WTC11 (cell line): ENCODE data around the gene ZNF598. TPM values are rescaled to one million over a fixed set of nuclear protein-coding genes. Genes with fewer than 3 reads are reported as not detected.

ENCODE experiments used
- ATF2 ChIP-seq: sonication (generic); formaldehyde crosslinking; IDR thresholded peaks from 2 replicates; pipeline ENCODE4 v1.8.1; 2022; ENCODE audit warnings: low read depth, missing genetic modification reagents, borderline replicate concordance
- CREM ChIP-seq: sonication (generic); formaldehyde crosslinking; IDR thresholded peaks from 2 replicates; pipeline ENCODE4 v1.8.1; 2022; ENCODE audit warnings: mild to moderate bottlenecking, missing genetic modification reagents, moderate library complexity
- ELF4 ChIP-seq: sonication (generic); formaldehyde crosslinking; IDR thresholded peaks from 2 replicates; pipeline ENCODE4 v1.8.1; 2022; ENCODE audit warnings: low read depth, mild to moderate bottlenecking, moderate library complexity, missing genetic modification reagents
- EMX1 ChIP-seq: fragments of 250-450 bp; sonication (Bioruptor Pico); IDR thresholded peaks from 2 replicates; pipeline ENCODE4 v1.8.0; 2021; ENCODE audit warnings: mild to moderate bottlenecking
- ERG ChIP-seq: fragments of 250-450 bp; sonication (Bioruptor Pico); IDR thresholded peaks from 2 replicates; pipeline ENCODE4 v1.8.0; 2021; ENCODE audit warnings: mild to moderate bottlenecking
- ETV6 ChIP-seq: sonication (generic); formaldehyde crosslinking; IDR thresholded peaks from 2 replicates; pipeline ENCODE4 v1.8.1; 2022; ENCODE audit warnings: mild to moderate bottlenecking, missing genetic modification reagents
- FOXK1 ChIP-seq: sonication (generic); formaldehyde crosslinking; IDR thresholded peaks from 2 replicates; pipeline ENCODE4 v1.8.0; 2022; ENCODE audit warnings: mild to moderate bottlenecking, moderate library complexity, missing genetic modification reagents
- FOXP4 ChIP-seq: sonication (generic); formaldehyde crosslinking; IDR thresholded peaks from 2 replicates; pipeline ENCODE4 v1.8.0; 2022; ENCODE audit warnings: mild to moderate bottlenecking, missing genetic modification reagents
- IRF2 ChIP-seq: sonication (generic); formaldehyde crosslinking; IDR thresholded peaks from 2 replicates; pipeline ENCODE4 v1.8.0; 2022; ENCODE audit warnings: low read depth, missing genetic modification reagents, borderline replicate concordance
- JUN ChIP-seq: sonication (generic); formaldehyde crosslinking; IDR thresholded peaks from 2 replicates; pipeline ENCODE4 v1.8.0; 2023; ENCODE audit warnings: mild to moderate bottlenecking, missing genetic modification reagents
- KAT7 ChIP-seq: sonication (generic); formaldehyde crosslinking; IDR thresholded peaks from 2 replicates; pipeline ENCODE4 v1.8.1; 2023; ENCODE audit warnings: missing genetic modification reagents, mild to moderate bottlenecking, borderline replicate concordance
- MXD4 ChIP-seq: fragments of 250-450 bp; sonication (Bioruptor Pico); IDR thresholded peaks from 2 replicates; pipeline ENCODE4 v1.8.0; 2021; ENCODE audit warnings: mild to moderate bottlenecking, moderate library complexity, borderline replicate concordance
- NFATC4 ChIP-seq: fragments of 250-450 bp; sonication (Bioruptor Pico); IDR thresholded peaks from 2 replicates; pipeline ENCODE4 v1.9.0; 2021; ENCODE audit warnings: mild to moderate bottlenecking
- NFYB ChIP-seq: sonication (generic); formaldehyde crosslinking; conservative IDR thresholded peaks from 2 replicates; pipeline ENCODE4 v1.8.0; 2022; ENCODE audit warnings: low read depth, missing genetic modification reagents
- RELA ChIP-seq: sonication (generic); formaldehyde crosslinking; IDR thresholded peaks from 2 replicates; pipeline ENCODE4 v1.8.1; 2022; ENCODE audit warnings: missing genetic modification reagents, mild to moderate bottlenecking, borderline replicate concordance
- RORB ChIP-seq: fragments of 250-450 bp; sonication (Bioruptor Pico); IDR thresholded peaks from 2 replicates; pipeline ENCODE4 v1.9.0; 2021; ENCODE audit warnings: mild to moderate bottlenecking
- SP1 ChIP-seq: sonication (generic); formaldehyde crosslinking; conservative IDR thresholded peaks from 2 replicates; pipeline ENCODE4 v1.8.1; 2022; ENCODE audit warnings: missing genetic modification reagents
- ZMAT4 ChIP-seq: fragments of 250-450 bp; sonication (Bioruptor Pico); IDR thresholded peaks from 2 replicates; pipeline ENCODE4 v1.9.0; 2021; ENCODE audit warnings: mild to moderate bottlenecking
- ZNF121 ChIP-seq: sonication (generic); formaldehyde crosslinking; IDR thresholded peaks from 2 replicates; pipeline ENCODE4 v1.8.0; 2023; ENCODE audit warnings: missing genetic modification reagents
- ZNF138 ChIP-seq: sonication (generic); formaldehyde crosslinking; conservative IDR thresholded peaks from 2 replicates; pipeline ENCODE4 v1.8.1; 2022; ENCODE audit warnings: mild to moderate bottlenecking, moderate library complexity, missing genetic modification reagents
- ZNF219 ChIP-seq: sonication (generic); formaldehyde crosslinking; IDR thresholded peaks from 2 replicates; pipeline ENCODE4 v1.8.0; 2023; ENCODE audit warnings: missing genetic modification reagents, mild to moderate bottlenecking, borderline replicate concordance
- ZNF232 ChIP-seq: sonication (generic); formaldehyde crosslinking; IDR thresholded peaks from 2 replicates; pipeline ENCODE4 v1.8.0; 2022; ENCODE audit warnings: mild to moderate bottlenecking, missing genetic modification reagents
- ZNF416 ChIP-seq: fragments of 250-450 bp; sonication (Bioruptor Pico); IDR thresholded peaks from 2 replicates; pipeline ENCODE4 v1.9.0; 2021; ENCODE audit warnings: mild to moderate bottlenecking, inconsistent platforms
- total RNA-seq: library from RNA; stranded (reverse); gene quantifications from 3 replicates; pipeline ENCODE4 v1.2.3, GENCODE V29; 2021
- TF ChIP-seq, protein P1 (sequence below): fragments of 250-450 bp; sonication (Bioruptor Pico); conservative IDR thresholded peaks from 2 replicates; pipeline ENCODE4 v1.9.0; 2021; ENCODE audit warnings: mild to moderate bottlenecking
- TF ChIP-seq, protein P2 (sequence below): sonication (generic); formaldehyde crosslinking; IDR thresholded peaks from 2 replicates; pipeline ENCODE4 v1.8.1; 2023; ENCODE audit warnings: mild to moderate bottlenecking, missing genetic modification reagents, moderate library complexity
- TF ChIP-seq, protein P3 (sequence below): fragments of 250-450 bp; sonication (Bioruptor Pico); IDR thresholded peaks from 2 replicates; pipeline ENCODE4 v2.1.2; 2022; ENCODE audit warnings: mild to moderate bottlenecking, moderate library complexity
- TF ChIP-seq, protein P4 (sequence below): sonication (generic); formaldehyde crosslinking; IDR thresholded peaks from 2 replicates; pipeline ENCODE4 v1.8.1; 2023; ENCODE audit warnings: mild to moderate bottlenecking, missing genetic modification reagents

The ZNF598 gene
- total RNA-seq, 1 experiment from 2014 or later: 66.4 TPM

DNA sequence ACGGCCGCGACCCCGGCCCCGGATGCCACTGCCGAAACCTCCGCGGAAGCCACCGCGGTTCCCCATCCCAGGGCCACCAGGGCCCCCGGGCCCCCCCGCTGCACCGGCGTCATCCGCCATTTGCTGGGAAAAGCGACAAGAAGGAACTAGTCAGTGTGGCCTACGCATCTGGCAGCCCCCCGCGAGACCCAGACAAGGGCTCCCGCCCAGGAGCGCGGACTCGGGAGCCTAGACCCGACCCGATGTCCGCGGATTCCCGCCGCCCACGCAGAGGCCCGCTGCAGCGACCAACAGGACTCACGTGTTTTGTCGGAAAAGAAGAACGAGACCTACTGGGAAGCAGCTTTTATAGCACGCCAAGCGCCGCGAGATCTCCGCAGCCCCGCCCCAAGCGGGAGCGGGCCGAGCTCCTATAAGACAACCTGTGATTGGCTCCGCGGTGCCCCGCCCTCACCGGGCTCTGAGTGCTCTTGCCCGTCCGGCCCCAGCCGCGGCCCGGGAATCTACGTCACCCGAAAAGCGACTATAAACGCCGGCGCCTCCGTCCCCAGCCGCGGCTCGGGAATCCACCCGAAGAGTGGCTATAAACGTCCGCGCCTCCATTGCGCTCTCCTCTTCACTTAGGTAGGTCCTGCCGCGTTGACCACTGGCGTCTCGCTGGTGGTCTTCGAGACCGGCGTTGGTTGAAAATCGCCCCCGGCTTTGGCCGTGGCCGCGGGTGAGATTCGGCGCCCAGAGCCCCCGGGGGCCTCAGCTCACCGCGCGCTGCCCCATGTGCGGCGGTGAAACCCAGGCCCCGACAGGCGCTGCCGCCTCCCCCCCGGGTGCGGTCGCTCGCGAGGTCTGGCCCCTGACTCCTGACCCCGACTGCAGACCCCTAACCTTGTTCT is 44.9 kb downstream of the ZNF598 start, which contains the start of gene RPS2 (continued):
- TF ChIP-seq, protein P1, sequence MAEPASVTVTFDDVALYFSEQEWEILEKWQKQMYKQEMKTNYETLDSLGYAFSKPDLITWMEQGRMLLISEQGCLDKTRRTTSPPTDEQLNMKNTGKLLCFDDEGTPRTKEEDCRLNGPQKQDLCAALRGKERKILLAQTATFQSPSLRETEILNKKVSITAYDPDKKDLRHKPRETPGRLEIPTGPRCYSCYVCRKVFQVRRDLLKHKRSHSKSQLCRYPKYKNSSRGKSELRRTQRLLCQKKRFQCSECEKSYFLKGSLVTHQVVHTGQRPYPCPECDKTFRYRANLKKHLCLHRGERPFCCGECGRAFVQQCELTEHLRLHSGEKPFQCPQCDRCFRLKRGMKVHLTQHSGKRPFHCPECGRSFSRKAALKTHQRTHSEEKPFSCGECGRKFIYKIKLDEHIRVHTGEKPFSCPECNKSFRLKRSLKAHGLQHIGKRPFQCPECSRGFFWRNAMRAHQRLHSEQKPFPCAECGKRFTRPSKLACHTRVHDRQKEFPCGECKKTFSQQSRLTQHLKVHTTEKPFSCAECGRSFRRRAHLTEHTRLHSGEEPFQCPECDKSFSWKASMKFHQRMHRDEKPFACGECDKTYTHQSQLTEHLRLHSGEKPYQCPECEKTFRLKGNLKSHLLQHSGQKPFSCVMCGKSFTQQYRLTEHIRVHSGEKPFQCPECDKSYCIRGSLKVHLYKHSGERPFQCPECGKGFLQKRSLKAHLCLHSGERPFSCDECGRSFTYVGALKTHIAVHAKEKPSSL (CRISPR knock-in tag): no peak; the same call in 1 of the 2 replicates
- peak; percentile 72 for TF ChIP-seq FOXK1 (CRISPR knock-in tag)
- TF ChIP-seq ATF2 (CRISPR knock-in tag): no peak
- TF ChIP-seq ZNF416 (CRISPR knock-in tag): 0 out of 2 replicates have a peak, but pooled peaks have one; percentile 18
- 0 out of 2 replicates have a peak, but pooled peaks have one; percentile 71 for TF ChIP-seq ZNF232 (CRISPR knock-in tag)
- 0 out of 2 replicates have a peak, but pooled peaks have one; percentile 39 for TF ChIP-seq RELA (CRISPR knock-in tag)
- peak; percentile 69; the same call in 1 of the 2 replicates for TF ChIP-seq ZMAT4 (CRISPR knock-in tag)
- TF ChIP-seq, protein P2, sequence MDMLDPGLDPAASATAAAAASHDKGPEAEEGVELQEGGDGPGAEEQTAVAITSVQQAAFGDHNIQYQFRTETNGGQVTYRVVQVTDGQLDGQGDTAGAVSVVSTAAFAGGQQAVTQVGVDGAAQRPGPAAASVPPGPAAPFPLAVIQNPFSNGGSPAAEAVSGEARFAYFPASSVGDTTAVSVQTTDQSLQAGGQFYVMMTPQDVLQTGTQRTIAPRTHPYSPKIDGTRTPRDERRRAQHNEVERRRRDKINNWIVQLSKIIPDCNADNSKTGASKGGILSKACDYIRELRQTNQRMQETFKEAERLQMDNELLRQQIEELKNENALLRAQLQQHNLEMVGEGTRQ: 0 out of 2 replicates have a peak, but pooled peaks have one; percentile 42
- no peak for TF ChIP-seq ZNF219 (CRISPR knock-in tag)
- TF ChIP-seq JUN (CRISPR knock-in tag): no peak; the same call in none of the 2 replicates
- TF ChIP-seq RORB (CRISPR knock-in tag): no peak
- TF ChIP-seq ELF4 (CRISPR knock-in tag): peak; percentile 79; the same call in 1 of the 2 replicates
- no peak; the same call in none of the 2 replicates for TF ChIP-seq NFATC4 (CRISPR knock-in tag)
- TF ChIP-seq, protein P3, sequence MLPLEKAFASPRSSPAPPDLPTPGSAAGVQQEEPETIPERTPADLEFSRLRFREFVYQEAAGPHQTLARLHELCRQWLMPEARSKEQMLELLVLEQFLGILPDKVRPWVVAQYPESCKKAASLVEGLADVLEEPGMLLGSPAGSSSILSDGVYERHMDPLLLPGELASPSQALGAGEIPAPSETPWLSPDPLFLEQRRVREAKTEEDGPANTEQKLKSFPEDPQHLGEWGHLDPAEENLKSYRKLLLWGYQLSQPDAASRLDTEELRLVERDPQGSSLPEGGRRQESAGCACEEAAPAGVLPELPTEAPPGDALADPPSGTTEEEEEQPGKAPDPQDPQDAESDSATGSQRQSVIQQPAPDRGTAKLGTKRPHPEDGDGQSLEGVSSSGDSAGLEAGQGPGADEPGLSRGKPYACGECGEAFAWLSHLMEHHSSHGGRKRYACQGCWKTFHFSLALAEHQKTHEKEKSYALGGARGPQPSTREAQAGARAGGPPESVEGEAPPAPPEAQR (CRISPR knock-in tag): no peak
- TF ChIP-seq EMX1 (CRISPR knock-in tag): peak; percentile 33; the same call in 1 of the 2 replicates
- TF ChIP-seq CREM (CRISPR knock-in tag): peak; percentile 93
- no peak for TF ChIP-seq ZNF138 (CRISPR knock-in tag)
- TF ChIP-seq, protein P4, sequence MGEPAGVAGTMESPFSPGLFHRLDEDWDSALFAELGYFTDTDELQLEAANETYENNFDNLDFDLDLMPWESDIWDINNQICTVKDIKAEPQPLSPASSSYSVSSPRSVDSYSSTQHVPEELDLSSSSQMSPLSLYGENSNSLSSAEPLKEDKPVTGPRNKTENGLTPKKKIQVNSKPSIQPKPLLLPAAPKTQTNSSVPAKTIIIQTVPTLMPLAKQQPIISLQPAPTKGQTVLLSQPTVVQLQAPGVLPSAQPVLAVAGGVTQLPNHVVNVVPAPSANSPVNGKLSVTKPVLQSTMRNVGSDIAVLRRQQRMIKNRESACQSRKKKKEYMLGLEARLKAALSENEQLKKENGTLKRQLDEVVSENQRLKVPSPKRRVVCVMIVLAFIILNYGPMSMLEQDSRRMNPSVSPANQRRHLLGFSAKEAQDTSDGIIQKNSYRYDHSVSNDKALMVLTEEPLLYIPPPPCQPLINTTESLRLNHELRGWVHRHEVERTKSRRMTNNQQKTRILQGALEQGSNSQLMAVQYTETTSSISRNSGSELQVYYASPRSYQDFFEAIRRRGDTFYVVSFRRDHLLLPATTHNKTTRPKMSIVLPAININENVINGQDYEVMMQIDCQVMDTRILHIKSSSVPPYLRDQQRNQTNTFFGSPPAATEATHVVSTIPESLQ (CRISPR knock-in tag): no peak
- TF ChIP-seq FOXP4 (CRISPR knock-in tag): peak; percentile 20; the same call in 1 of the 2 replicates
- TF ChIP-seq ZNF121 (CRISPR knock-in tag): no peak
- TF ChIP-seq NFYB (CRISPR knock-in tag): peak; percentile 76
- no peak for TF ChIP-seq IRF2
- no peak for TF ChIP-seq KAT7 (CRISPR knock-in tag)
- no peak for TF ChIP-seq MXD4
- TF ChIP-seq ETV6 (CRISPR knock-in tag): no peak
- 0 out of 2 replicates have a peak, but pooled peaks have one; percentile 59 for TF ChIP-seq ERG (CRISPR knock-in tag)
- peak; percentile 73 for TF ChIP-seq SP1 (CRISPR knock-in tag)
